HepG2 (cell line): ENCODE data around the gene FSD1. TPM values are rescaled to one million over a fixed set of nuclear protein-coding genes. Genes with fewer than 3 reads are reported as not detected.

Experiments used
- BORCS8-MEF2B ChIP-seq: sonication (generic); formaldehyde crosslinking; IDR thresholded peaks from 2 replicates; pipeline ENCODE4 v1.8.0; 2022; ENCODE audit warnings: mild to moderate bottlenecking, missing genetic modification reagents
- CBX5 ChIP-seq: sonication (generic); formaldehyde crosslinking; IDR thresholded peaks from 2 replicates; pipeline ENCODE4 v1.4.0; 2020; ENCODE audit warnings: missing genetic modification reagents, borderline replicate concordance
- EZH2 ChIP-seq: conservative IDR thresholded peaks from 2 replicates; pipeline ENCODE4 v1.6.1; 2012; ENCODE audit warnings: mild to moderate bottlenecking, low read depth, low read length, moderate library complexity
- JUN ChIP-seq: sonication (generic); formaldehyde crosslinking; IDR thresholded peaks from 2 replicates; pipeline ENCODE4 v1.4.0; 2020; ENCODE audit warnings: mild to moderate bottlenecking, missing genetic modification reagents
- JUNB ChIP-seq: sonication (generic); formaldehyde crosslinking; IDR thresholded peaks from 2 replicates; pipeline ENCODE4 v1.8.0; 2022; ENCODE audit warnings: missing genetic modification reagents, mild to moderate bottlenecking, borderline replicate concordance
- MAFF ChIP-seq: IDR thresholded peaks from 2 replicates; pipeline ENCODE4 v1.6.1; 2011; ENCODE audit warnings: low read depth, low read length, improper control_type of control experiment
- NR2C2 ChIP-seq: sonication (generic); formaldehyde crosslinking; IDR thresholded peaks from 2 replicates; pipeline ENCODE4 v1.4.0; 2020; ENCODE audit warnings: missing genetic modification reagents, mild to moderate bottlenecking, moderate library complexity, borderline replicate concordance
- PAX8 ChIP-seq: sonication (generic); formaldehyde crosslinking; IDR thresholded peaks from 2 replicates; pipeline ENCODE4 v1.8.0; 2022; ENCODE audit warnings: mild to moderate bottlenecking, missing genetic modification reagents, borderline replicate concordance
- POLR2A ChIP-seq, 2 experiments: IDR thresholded peaks; 2 replicates each; pipeline ENCODE4 v1.6.1; 2011; ENCODE audit warnings: low read depth in 2 of 2, low read length in 2 of 2, mild to moderate bottlenecking in 1 of 2, moderate library complexity in 1 of 2; ENCODE audit not compliant: insufficient read depth in 1 of 2
- REPIN1 ChIP-seq: sonication (generic); formaldehyde crosslinking; IDR thresholded peaks from 2 replicates; pipeline ENCODE4 v1.8.0; 2022; ENCODE audit warnings: missing genetic modification reagents, low read depth, mild to moderate bottlenecking, borderline replicate concordance
- SALL2 ChIP-seq: sonication (generic); formaldehyde crosslinking; IDR thresholded peaks from 2 replicates; pipeline ENCODE4 v1.8.1; 2023; ENCODE audit warnings: mild to moderate bottlenecking, missing genetic modification reagents, inconsistent platforms
- SMC3 ChIP-seq: IDR thresholded peaks from 2 replicates; pipeline ENCODE4 v1.6.1; 2011; ENCODE audit warnings: low read length, improper control_type of control experiment
- STAG1 ChIP-seq: sonication (generic); formaldehyde crosslinking; IDR thresholded peaks from 2 replicates; pipeline ENCODE4 v1.4.0; 2020; ENCODE audit warnings: missing genetic modification reagents
- SUZ12 ChIP-seq: fragments of 150-350 bp; IDR thresholded peaks from 2 replicates; pipeline ENCODE4 v1.6.1; 2014; ENCODE audit warnings: low read depth, low read length
- XRCC5 ChIP-seq: fragments of 200-400 bp; formaldehyde crosslinking; optimal IDR thresholded peaks from 2 replicates; pipeline ENCODE3; 2017; ENCODE audit warnings: mild to moderate bottlenecking, low read length
- YEATS4 ChIP-seq: sonication (generic); formaldehyde crosslinking; IDR thresholded peaks from 2 replicates; pipeline ENCODE4 v1.4.0; 2020; ENCODE audit warnings: missing genetic modification reagents, borderline replicate concordance
- ZNF891 ChIP-seq: sonication (generic); formaldehyde crosslinking; IDR thresholded peaks from 2 replicates; pipeline ENCODE4 v1.5.0; 2020; ENCODE audit warnings: mild to moderate bottlenecking, missing genetic modification reagents
- ZSCAN9 ChIP-seq: IDR thresholded peaks from 2 replicates; pipeline ENCODE4 v1.6.1; 2016; ENCODE audit warnings: borderline replicate concordance
- ZZZ3 ChIP-seq: sonication (generic); formaldehyde crosslinking; IDR thresholded peaks from 2 replicates; pipeline ENCODE4 v1.4.0; 2020; ENCODE audit warnings: missing genetic modification reagents, mild to moderate bottlenecking, borderline replicate concordance
- polyA plus RNA-seq, 8 experiments: library from polyadenylated mRNA; depleted of rRNA in 3 of 8; stranded (reverse) in 7 of 8; unstranded in 1 of 8; fragments of >200 nt; fragmentation: Illumina TruSeq in 4 of 8; extraction: Trizol in 4 of 8; gene quantifications; 2 replicates each; pipeline versions ENCODE4 v1.2.1 to v1.2.3, GENCODE V29; 2011 to 2016; ENCODE audit warnings: low read depth in 4 of 8, missing spikeins in 1 of 8, mixed read lengths in 1 of 8; ENCODE audit not compliant: insufficient read depth in 1 of 8
- total RNA-seq, 5 experiments: library from RNA; depleted of rRNA; stranded (reverse); fragments of >200 nt; fragmentation: Illumina TruSeq; extraction: Trizol; gene quantifications; 2 replicates each; pipeline ENCODE4 v1.2.3, GENCODE V29; 2016; ENCODE audit warnings: low read depth in 1 of 5
- TF ChIP-seq, protein P1 (sequence below): sonication (generic); formaldehyde crosslinking; IDR thresholded peaks from 2 replicates; pipeline ENCODE4 v1.4.0; 2020; ENCODE audit warnings: missing genetic modification reagents
- TF ChIP-seq, protein P2 (sequence below): sonication (generic); formaldehyde crosslinking; IDR thresholded peaks from 2 replicates; pipeline ENCODE4 v1.4.0; 2020; ENCODE audit warnings: missing genetic modification reagents, borderline replicate concordance
- TF ChIP-seq, protein P3 (sequence below): sonication (generic); formaldehyde crosslinking; IDR thresholded peaks from 2 replicates; pipeline ENCODE4; 2020; ENCODE audit warnings: missing genetic modification reagents, mild to moderate bottlenecking, borderline replicate concordance
- TF ChIP-seq, protein P4 (sequence below): IDR thresholded peaks from 2 replicates; pipeline ENCODE4 v1.6.1; 2018; ENCODE audit warnings: missing genetic modification reagents

The FSD1 gene
- total and polyA plus RNA-seq, 2 of the 13 experiments (the other 11 are each of a cell fraction or from before 2014, with no cell fraction given), result 0.29 to 0.66 TPM

DNA sequence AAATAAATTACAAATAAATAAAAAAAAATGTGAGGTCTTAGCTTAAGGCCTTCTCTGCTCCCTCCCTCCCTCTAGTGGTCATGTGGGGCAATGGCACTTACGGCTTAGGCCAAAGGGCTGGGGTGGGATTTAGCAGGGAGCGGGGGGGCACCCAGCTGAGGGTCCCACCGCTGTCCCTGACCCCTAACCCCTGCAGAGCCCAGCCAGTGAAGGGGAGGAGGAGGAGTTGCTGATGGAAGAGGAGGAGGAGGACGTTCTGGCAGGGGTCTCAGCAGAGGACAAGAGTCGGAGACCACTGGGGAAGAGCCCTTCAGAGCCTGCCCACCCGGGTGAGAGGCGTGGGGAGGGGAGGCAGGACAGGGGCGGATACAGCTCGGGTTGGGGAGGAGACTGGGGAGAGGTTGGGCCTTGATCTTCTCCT is 48.3 kb downstream of the FSD1 start (continued):
- TF ChIP-seq, protein P1, sequence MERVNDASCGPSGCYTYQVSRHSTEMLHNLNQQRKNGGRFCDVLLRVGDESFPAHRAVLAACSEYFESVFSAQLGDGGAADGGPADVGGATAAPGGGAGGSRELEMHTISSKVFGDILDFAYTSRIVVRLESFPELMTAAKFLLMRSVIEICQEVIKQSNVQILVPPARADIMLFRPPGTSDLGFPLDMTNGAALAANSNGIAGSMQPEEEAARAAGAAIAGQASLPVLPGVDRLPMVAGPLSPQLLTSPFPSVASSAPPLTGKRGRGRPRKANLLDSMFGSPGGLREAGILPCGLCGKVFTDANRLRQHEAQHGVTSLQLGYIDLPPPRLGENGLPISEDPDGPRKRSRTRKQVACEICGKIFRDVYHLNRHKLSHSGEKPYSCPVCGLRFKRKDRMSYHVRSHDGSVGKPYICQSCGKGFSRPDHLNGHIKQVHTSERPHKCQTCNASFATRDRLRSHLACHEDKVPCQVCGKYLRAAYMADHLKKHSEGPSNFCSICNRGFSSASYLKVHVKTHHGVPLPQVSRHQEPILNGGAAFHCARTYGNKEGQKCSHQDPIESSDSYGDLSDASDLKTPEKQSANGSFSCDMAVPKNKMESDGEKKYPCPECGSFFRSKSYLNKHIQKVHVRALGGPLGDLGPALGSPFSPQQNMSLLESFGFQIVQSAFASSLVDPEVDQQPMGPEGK (CRISPR knock-in tag), result peak; percentile 68
- TF ChIP-seq ZNF891 (CRISPR knock-in tag), result no peak
- TF ChIP-seq, protein P2, sequence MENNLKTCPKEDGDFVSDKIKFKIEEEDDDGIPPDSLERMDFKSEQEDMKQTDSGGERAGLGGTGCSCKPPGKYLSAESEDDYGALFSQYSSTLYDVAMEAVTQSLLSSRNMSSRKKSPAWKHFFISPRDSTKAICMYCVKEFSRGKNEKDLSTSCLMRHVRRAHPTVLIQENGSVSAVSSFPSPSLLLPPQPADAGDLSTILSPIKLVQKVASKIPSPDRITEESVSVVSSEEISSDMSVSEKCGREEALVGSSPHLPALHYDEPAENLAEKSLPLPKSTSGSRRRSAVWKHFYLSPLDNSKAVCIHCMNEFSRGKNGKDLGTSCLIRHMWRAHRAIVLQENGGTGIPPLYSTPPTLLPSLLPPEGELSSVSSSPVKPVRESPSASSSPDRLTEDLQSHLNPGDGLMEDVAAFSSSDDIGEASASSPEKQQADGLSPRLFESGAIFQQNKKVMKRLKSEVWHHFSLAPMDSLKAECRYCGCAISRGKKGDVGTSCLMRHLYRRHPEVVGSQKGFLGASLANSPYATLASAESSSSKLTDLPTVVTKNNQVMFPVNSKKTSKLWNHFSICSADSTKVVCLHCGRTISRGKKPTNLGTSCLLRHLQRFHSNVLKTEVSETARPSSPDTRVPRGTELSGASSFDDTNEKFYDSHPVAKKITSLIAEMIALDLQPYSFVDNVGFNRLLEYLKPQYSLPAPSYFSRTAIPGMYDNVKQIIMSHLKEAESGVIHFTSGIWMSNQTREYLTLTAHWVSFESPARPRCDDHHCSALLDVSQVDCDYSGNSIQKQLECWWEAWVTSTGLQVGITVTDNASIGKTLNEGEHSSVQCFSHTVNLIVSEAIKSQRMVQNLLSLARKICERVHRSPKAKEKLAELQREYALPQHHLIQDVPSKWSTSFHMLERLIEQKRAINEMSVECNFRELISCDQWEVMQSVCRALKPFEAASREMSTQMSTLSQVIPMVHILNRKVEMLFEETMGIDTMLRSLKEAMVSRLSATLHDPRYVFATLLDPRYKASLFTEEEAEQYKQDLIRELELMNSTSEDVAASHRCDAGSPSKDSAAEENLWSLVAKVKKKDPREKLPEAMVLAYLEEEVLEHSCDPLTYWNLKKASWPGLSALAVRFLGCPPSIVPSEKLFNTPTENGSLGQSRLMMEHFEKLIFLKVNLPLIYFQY (CRISPR knock-in tag), result no peak
- no peak for TF ChIP-seq REPIN1 (CRISPR knock-in tag)
- no peak for TF ChIP-seq EZH2
- no peak for TF ChIP-seq MAFF
- TF ChIP-seq ZZZ3 (CRISPR knock-in tag), result no peak
- TF ChIP-seq POLR2A (IDR thresholded peaks at IDR 0.05; ENCODE audit: insufficient read depth in 1 of 2, low read depth in 2 of 2, low read length in 2 of 2), result no peak
- TF ChIP-seq ZSCAN9 (CRISPR knock-in tag), result 0 out of 2 replicates have a peak, but pooled peaks have one; percentile 25
- TF ChIP-seq, protein P3, sequence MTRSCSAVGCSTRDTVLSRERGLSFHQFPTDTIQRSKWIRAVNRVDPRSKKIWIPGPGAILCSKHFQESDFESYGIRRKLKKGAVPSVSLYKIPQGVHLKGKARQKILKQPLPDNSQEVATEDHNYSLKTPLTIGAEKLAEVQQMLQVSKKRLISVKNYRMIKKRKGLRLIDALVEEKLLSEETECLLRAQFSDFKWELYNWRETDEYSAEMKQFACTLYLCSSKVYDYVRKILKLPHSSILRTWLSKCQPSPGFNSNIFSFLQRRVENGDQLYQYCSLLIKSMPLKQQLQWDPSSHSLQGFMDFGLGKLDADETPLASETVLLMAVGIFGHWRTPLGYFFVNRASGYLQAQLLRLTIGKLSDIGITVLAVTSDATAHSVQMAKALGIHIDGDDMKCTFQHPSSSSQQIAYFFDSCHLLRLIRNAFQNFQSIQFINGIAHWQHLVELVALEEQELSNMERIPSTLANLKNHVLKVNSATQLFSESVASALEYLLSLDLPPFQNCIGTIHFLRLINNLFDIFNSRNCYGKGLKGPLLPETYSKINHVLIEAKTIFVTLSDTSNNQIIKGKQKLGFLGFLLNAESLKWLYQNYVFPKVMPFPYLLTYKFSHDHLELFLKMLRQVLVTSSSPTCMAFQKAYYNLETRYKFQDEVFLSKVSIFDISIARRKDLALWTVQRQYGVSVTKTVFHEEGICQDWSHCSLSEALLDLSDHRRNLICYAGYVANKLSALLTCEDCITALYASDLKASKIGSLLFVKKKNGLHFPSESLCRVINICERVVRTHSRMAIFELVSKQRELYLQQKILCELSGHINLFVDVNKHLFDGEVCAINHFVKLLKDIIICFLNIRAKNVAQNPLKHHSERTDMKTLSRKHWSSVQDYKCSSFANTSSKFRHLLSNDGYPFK (CRISPR knock-in tag), result no peak
- TF ChIP-seq JUNB (CRISPR knock-in tag), result no peak
- no peak for TF ChIP-seq PAX8
- TF ChIP-seq YEATS4 (CRISPR knock-in tag), result no peak
- no peak for TF ChIP-seq SUZ12
- TF ChIP-seq STAG1 (CRISPR knock-in tag), result peak; percentile 65
- TF ChIP-seq NR2C2 (CRISPR knock-in tag), result no peak
- no peak for TF ChIP-seq JUN (CRISPR knock-in tag)
- no peak for TF ChIP-seq CBX5 (CRISPR knock-in tag)
- TF ChIP-seq BORCS8-MEF2B (CRISPR knock-in tag), result no peak
- TF ChIP-seq, protein P4, sequence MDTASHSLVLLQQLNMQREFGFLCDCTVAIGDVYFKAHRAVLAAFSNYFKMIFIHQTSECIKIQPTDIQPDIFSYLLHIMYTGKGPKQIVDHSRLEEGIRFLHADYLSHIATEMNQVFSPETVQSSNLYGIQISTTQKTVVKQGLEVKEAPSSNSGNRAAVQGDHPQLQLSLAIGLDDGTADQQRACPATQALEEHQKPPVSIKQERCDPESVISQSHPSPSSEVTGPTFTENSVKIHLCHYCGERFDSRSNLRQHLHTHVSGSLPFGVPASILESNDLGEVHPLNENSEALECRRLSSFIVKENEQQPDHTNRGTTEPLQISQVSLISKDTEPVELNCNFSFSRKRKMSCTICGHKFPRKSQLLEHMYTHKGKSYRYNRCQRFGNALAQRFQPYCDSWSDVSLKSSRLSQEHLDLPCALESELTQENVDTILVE (CRISPR knock-in tag), result no peak
- peak; percentile 49 for TF ChIP-seq XRCC5
- no peak for TF ChIP-seq SALL2
- peak; percentile 78 for TF ChIP-seq SMC3
